NCI-H128 (cell line): Measurements from ENCODE around the gene DCP2.
A peak's percentile ranks its signal among the peaks of the same experiment; 100 is the strongest.

Experiments used
- DNase-seq: peaks from one replicate; lab custom pipeline; 2025; ENCODE audit not compliant: unreplicated experiment; lab: John Stamatoyannopoulos, UW

Gene DCP2

DNA sequence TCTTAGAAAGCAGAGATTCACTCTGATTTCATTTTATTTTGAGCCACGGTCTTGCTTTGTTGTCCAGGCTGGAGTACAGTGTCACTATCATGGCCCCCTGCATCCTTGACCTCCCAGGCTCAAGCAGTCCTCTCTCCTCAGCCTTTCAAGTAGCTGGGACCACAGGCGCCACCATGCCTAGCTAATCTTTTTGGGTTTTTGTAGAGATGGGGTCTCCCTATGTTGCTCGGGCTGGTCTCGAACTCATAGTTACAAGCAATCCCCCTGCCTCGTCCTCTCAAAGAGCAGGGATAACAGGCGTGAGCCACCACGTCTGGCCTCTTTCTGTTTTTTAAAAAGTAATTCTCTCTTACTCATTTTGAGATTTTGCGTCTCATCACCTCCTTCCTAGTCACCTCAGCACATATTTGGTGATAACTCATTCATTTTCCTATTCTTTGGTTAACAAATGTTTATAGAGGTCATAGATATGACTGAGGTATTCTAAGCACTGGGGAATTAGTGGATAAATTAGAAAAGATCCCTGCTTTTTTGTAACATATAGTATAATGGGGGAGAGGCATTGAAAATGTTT, 10.8 kb upstream of the DCP2 start:
- DNase-seq = no peak

- DNase-seq = no peak
Observed at GRCh38 chr5:112967520-112968083, 9.0 kb upstream of the DCP2 start.

DNA sequence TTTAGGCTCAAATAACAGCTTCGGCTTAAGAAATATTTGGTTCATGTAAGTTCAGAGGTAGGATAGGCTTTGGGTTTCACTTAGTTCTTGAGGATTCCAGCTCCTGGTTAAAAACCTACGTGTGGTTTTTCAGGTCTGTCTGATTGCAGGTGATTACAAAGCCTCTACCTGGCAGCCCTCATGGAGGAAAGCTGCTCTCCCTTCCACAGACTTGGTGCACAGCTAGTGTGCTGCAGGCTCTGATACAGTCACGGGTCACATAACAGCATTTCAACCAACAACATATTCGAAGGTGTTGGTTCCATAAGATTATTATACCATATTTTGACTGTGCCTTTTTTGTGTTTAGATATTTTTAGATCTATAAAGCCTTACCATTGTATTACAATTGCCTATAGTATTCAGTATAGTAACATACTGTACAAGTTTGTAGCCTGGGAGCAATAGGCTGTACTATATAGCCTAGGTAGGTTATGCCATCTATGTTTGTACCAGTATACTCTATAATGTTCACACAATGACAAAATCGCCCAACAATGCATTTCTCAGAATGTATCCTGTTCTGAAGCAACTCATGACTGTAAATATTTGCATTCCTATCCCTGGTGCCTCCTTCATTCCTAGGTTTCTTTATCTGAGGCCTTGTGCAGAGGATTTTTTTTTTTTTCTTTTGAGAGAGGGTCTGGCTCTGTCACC, 8.0 kb upstream of the DCP2 start:
- DNase-seq = no peak

DNA sequence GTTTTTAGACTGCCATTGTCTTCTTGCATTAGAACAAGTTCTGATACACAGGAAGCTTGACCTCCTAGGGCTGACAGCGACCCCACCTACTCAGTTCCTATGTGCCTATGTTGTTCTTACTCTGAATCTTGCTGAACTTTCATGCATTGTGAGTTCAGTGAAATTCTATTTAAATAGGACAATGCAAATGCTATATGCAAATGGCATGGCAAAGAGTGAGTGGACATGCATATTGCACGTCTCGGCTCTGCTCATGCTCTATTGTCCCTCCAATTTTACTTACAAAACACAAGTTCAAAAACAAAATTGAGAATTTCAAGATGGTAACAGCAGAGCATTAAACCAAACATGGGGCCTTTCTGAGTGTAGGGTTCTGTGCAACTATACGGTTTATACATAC, 5.3 kb upstream of the DCP2 start:
- DNase-seq = no peak

GRCh38 chr5:112973036-112973435, 3.6 kb upstream of the DCP2 start:
- DNase-seq = no peak

- no peak for DNase-seq
Observed at GRCh38 chr5:112973904-112974303, 2.7 kb upstream of the DCP2 start.

GRCh38 chr5:112974901-112975300, 1.7 kb upstream of the DCP2 start:
- DNase-seq = no peak

- no peak for DNase-seq
Observed at GRCh38 chr5:112975721-112976431, 722 bp upstream of the DCP2 start.

- DNase-seq = no peak
Observed at GRCh38 chr5:112977440-112977861, 853 bp downstream of the DCP2 start.

DNA sequence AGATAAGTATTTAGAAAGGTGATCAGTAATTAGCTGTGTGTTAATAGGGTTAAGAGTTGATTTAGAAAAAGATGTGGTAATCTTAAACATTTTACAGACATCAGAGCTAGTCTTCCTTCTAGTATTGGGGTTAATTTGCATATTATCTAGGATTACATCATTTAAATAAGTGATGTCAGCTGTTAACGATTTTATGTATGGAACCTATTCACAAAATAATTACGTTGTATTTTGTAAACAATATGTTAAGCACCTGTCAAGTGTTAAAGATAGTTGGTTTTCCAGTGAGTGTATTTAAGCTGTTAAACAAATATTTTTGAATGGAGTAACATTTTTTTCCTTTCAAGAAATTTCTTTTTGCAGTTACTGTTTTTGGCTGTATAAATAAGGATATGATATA, 2.2 kb downstream of the DCP2 start:
- no peak for DNase-seq

DNA sequence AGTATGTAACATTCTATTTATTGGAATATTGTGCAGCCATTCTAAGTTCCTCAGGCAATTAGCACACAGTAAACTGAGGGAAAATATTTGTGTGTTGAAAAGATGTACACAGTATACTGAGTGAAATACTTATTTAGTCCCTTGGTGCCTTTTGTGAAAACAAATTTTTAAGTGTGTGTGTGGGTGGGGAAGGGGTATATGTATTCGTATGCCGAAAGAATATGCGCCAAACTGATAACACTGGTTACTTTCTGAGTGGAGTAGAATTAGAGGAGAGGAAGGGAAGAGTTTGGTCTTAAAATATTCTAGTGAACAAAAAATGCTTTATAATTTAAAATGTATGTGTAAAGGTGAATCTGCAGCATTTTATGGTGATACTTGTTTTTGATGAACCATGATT, 3.1 kb downstream of the DCP2 start:
- no peak for DNase-seq

- no peak for DNase-seq
Observed at GRCh38 chr5:112983363-112983762, 6.8 kb downstream of the DCP2 start.

DNA sequence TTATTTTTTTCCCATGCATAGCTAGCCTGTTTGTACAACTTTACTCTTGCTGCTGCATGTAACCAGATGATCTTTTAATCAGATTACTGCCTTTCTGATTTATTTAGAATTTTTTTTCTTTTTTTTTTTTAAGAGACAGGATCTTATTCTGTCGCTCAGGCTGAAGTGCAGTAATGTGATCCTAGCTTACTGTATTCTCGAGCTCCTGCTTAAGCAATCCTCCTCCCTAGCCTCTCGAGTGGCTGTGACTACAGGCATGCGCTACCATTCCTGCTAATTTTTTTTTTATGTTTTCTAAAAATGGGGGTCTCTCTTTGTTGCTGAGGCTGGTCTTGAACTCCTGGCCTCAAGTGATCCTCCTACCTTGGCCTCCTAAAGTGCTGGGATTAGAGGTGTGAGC, 9.6 kb downstream of the DCP2 start:
- no peak for DNase-seq

- peak; percentile 27 for DNase-seq
Observed at GRCh38 chr5:112995764-112996618, 19.4 kb downstream of the DCP2 start.

DNA sequence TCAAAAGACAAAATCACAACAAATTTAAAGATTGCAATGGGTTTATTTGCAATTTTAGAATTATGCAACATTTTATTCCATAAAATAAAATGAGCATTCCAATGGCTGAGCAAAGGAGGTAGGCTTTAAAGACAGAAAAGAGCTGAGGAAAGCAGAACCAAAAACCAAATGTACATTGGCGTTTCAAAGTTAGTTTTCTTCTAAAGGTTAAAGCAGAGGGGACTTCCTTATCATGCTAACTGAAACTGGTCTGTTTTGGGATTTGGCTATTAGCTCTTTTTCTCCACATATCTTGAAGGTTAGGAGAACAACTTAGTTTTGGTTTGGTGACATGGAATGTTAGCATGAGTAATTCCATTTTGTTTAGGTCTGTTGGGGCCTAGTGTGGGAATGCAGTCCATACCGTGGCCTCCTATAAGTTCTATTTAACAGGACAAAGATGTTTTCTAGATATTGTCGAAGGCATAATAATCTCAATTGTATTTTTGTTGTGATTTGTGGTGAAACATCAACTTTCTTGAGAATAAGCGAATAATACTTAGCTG, 20.3 kb downstream of the DCP2 start:
- DNase-seq = no peak

DNA sequence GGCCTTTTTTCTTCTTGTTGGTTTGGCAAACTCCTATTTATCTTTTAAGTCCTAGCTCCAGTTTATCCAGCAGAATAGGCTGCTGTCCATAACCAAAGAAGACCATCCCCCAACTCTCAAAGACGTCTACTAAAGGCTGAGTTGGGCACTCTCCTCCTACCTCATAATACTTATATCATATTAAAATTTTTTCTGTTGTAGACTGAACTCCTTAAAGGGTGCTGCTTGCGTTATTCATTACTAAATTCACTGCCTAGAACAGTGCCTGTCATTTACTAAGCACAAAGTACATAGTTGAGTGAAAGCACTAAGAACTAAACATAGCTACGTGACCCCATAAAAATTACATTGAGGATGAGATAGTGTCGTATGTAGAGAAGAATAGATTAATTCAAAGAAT, 21.7 kb downstream of the DCP2 start:
- DNase-seq = no peak

GRCh38 chr5:113000466-113000865, 23.9 kb downstream of the DCP2 start:
- no peak for DNase-seq

- no peak for DNase-seq
Observed at GRCh38 chr5:113002423-113002822, 25.8 kb downstream of the DCP2 start.

DNA sequence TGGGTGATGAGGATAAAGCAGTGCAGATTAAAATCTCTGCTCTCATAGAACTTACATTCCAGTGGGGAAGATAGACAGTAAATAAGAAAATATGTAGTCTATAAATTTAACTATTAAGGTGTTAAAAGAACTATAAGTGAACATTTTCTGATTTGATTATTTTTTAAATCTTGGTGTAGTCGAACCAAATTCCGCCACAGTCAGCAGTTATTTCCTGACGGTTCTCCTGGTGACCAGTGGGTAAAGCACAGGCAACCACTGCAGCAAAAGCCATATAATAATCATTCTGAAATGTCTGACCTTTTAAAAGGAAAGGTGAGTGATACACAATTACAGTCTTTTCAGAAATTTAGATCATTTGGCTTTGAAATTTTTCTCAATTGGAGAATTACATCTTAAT, 27.2 kb downstream of the DCP2 start:
- no peak for DNase-seq

GRCh38 chr5:113005454-113005853, 28.9 kb downstream of the DCP2 start:
- DNase-seq = no peak
